Right cardiac atrium (tissue), 5 donors: ENCODE data around the gene ASAP3. TPM values are rescaled to one million over a fixed set of nuclear protein-coding genes. Genes with fewer than 3 reads are reported as not detected.

ENCODE experiments used
- polyA plus RNA-seq: library from polyadenylated mRNA; stranded (reverse); fragments of 200-250 nt; gene quantifications from one replicate; pipeline ENCODE4 v1.2.3, GENCODE V29; 2013
- total RNA-seq, 4 donors: library from RNA; stranded (reverse); fragmentation: NEBNext Ultra II Directional; extraction: Animal tissue kit (Norgen Biotek cat#: 25700); gene quantifications; one replicate each; pipeline ENCODE4 v1.2.1, GENCODE V29; 2021
- donor health status: healthy with polysubstance abuse.
- donor health status: DM: no; HTN: yes; CAD: no.
- donor health status: DM: no; HTN: no; CAD: no.
- donor health status: DM: no; HTN: yes; CAD: no; lungs with severe emphysema.
- donor health status: DM: yes; HTN: yes; CAD: no.

ASAP3 gene
- total and polyA plus RNA-seq, 5 donors, result 31.4 to 45.2 (median 34.2) TPM

Other genes starting within 250 kb of the ASAP3 start
- gene HNRNPR, start 139.9 kb downstream of the ASAP3 start, total RNA-seq, result 10 to 100 TPM; 59.8 to 73.7 (median 62.1) TPM
- gene HNRNPR, start 139.9 kb downstream of the ASAP3 start, polyA plus RNA-seq, result 50.8 TPM
- gene ZNF436, start 114.3 kb downstream of the ASAP3 start, total RNA-seq, result 10 to 100 TPM; 11.3 to 13.8 (median 12.7) TPM
- 4.4 TPM for gene ZNF436, start 114.3 kb downstream of the ASAP3 start, polyA plus RNA-seq
- 10 to 100 TPM; 36.4 to 79.5 (median 49.1) TPM for gene TCEA3, start 59.4 kb downstream of the ASAP3 start, total RNA-seq
- 48.7 TPM for gene TCEA3, start 59.4 kb downstream of the ASAP3 start, polyA plus RNA-seq
- under 1 TPM in 3 of 4 donors, not detected in 1; 0.06 to 0.82 (median 0.40) TPM for gene E2F2, start 47.1 kb upstream of the ASAP3 start, total RNA-seq
- gene E2F2, start 47.1 kb upstream of the ASAP3 start, polyA plus RNA-seq, result 0.05 TPM
- gene ID3, start 75.3 kb upstream of the ASAP3 start, total RNA-seq, result 100 to 1,000 TPM; 162 to 225 (median 179) TPM
- 208 TPM for gene ID3, start 75.3 kb upstream of the ASAP3 start, polyA plus RNA-seq
- gene RPL11, start 207.6 kb upstream of the ASAP3 start, total RNA-seq, result 100 to 1,000 TPM; 586 to 826 (median 727) TPM
- 1,436 TPM for gene RPL11, start 207.6 kb upstream of the ASAP3 start, polyA plus RNA-seq